ENCODE data around the gene PARP3.
"Not testable (repeated sequence)": the region's sequence is repeated elsewhere in the genome, so short reads cannot be mapped to it uniquely, and the experiment has no call there.

Gene PARP3

DNA sequence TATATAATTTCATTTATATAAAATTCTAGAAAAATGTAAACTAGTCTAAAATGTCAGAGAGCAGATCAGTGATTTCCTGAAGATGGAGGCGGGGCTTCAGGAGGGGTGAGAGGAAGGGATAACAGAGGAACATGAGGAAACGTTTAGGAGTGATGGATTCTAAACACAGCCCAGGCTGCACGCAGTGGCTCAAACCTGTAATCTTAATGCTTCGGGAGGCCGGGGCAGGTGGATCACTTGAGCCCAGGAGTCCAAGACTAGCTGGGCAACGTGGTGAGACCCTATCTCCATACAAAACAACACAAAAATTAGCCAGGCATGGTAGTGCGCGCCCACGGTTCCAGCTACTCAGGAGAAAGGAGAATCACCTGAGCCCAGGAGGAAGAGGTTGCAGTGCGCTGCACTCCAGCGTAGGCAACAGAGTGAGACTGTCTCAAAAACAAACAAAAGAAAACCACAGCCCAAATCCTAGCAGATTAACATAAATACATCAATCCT is 21.0 kb upstream of the PARP3 start:
- TF ChIP-seq EZH2 (IDR thresholded peaks at IDR 0.05; ENCODE audit: borderline replicate concordance, low read depth, low read length, severe bottlenecking): no peak
- TF ChIP-seq, protein P1, sequence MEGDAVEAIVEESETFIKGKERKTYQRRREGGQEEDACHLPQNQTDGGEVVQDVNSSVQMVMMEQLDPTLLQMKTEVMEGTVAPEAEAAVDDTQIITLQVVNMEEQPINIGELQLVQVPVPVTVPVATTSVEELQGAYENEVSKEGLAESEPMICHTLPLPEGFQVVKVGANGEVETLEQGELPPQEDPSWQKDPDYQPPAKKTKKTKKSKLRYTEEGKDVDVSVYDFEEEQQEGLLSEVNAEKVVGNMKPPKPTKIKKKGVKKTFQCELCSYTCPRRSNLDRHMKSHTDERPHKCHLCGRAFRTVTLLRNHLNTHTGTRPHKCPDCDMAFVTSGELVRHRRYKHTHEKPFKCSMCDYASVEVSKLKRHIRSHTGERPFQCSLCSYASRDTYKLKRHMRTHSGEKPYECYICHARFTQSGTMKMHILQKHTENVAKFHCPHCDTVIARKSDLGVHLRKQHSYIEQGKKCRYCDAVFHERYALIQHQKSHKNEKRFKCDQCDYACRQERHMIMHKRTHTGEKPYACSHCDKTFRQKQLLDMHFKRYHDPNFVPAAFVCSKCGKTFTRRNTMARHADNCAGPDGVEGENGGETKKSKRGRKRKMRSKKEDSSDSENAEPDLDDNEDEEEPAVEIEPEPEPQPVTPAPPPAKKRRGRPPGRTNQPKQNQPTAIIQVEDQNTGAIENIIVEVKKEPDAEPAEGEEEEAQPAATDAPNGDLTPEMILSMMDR (IDR thresholded peaks at IDR 0.05; ENCODE audit: borderline replicate concordance, extremely low read depth, low read length, poor library complexity, severe bottlenecking): no peak
- Histone ChIP-seq H3K27me3 (ENCODE audit: insufficient read depth, low read length, poor library complexity) (no peaks in the 10 kb centered on the region), H3K36me3 (ENCODE audit: insufficient read depth, low read length) (no peaks in the 10 kb centered on the region), H2AFZ (ENCODE audit: low read depth, low read length) (no peak overlapping the region), H3K9me3 (ENCODE audit: insufficient read depth, low read length, severe bottlenecking) (no peaks in the 10 kb centered on the region), H3K4me1 (ENCODE audit: insufficient read depth, low read length) (no peaks in the 10 kb centered on the region), H3K4me2 (ENCODE audit: insufficient read depth, low read length) (no peak overlapping the region), H3K9ac (ENCODE audit: low read depth, low read length) (no peak overlapping the region), H4K20me1 (ENCODE audit: insufficient read depth, low read length) (no peaks in the 10 kb centered on the region), H3K79me2 (ENCODE audit: insufficient read depth, low read length) (no peaks in the 10 kb centered on the region), H3K4me3 (ENCODE audit: low read depth in 1 of 2, low read length in 2 of 2) (no peak overlapping the region), H3K27ac (ENCODE audit: low read length) (no peak overlapping the region)
- no peak for DNase-seq
- no peak for ATAC-seq (ENCODE audit: insufficient read depth, low read depth)

DNA sequence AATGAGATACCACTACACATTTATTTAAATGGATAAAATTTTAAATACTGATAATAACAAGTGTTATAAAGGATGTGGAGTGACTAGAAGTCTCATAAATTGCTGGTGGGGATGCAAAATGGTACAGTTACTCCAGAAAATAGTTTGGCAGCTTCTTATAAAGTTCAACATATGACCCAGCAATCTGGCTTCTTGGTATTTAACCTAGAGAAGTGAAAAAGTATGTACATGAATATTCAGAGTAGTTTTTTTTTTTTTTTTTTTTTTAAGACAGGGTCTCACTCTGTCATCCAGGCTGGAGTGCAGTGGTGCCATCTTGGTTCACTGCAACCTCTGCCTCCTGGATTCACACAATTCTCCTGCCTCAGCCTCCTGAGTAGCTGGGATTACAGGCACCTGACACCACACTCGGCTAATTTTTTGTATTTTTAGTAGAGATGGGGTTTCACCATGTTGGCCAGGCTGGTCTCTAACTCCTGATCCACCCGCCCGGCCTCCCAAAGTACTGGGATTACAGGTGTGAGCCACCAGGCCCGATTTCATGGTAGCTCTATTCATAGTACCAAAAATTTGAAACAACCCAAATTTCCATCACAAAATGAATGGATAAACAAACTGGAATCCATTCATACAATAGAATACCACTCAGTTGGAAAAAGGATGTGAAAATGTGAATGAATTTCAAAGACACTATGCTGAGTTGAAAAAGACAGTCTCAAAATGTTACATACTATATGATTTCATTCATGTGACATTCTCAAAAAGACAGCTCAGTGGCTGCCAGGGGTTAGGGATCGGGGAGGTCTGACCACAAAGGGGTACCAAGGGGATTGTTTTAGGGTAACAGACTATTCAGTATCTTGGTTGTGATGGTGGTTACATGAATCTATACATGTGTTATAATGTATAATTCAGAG is 14.8 kb upstream of the PARP3 start:
- Histone ChIP-seq H4K20me1 (ENCODE audit: insufficient read depth, low read length) (peaks cover 4% of the 10 kb centered on the region; the same call in 1 of the 2 replicates), H3K9me3 (ENCODE audit: insufficient read depth, low read length, severe bottlenecking) (no peaks in the 10 kb centered on the region), H2AFZ (ENCODE audit: low read depth, low read length) (no peak overlapping the region), H3K4me2 (ENCODE audit: insufficient read depth, low read length) (no peak overlapping the region), H3K4me3 (ENCODE audit: low read depth in 1 of 2, low read length in 2 of 2) (no peak overlapping the region), H3K27me3 (ENCODE audit: insufficient read depth, low read length, poor library complexity) (no peaks in the 10 kb centered on the region), H3K36me3 (ENCODE audit: insufficient read depth, low read length) (no peaks in the 10 kb centered on the region), H3K27ac (ENCODE audit: low read length) (no peak overlapping the region), H3K79me2 (ENCODE audit: insufficient read depth, low read length) (no peaks in the 10 kb centered on the region), H3K4me1 (ENCODE audit: insufficient read depth, low read length) (no peaks in the 10 kb centered on the region), H3K9ac (ENCODE audit: low read depth, low read length) (no peak overlapping the region)
- ATAC-seq (ENCODE audit: insufficient read depth, low read depth) (no peak), DNase-seq (no peak)
- TF ChIP-seq, protein P1 (IDR thresholded peaks at IDR 0.05; ENCODE audit: borderline replicate concordance, extremely low read depth, low read length, poor library complexity, severe bottlenecking): no peak
- TF ChIP-seq EZH2 (IDR thresholded peaks at IDR 0.05; ENCODE audit: borderline replicate concordance, low read depth, low read length, severe bottlenecking): no peak

DNA sequence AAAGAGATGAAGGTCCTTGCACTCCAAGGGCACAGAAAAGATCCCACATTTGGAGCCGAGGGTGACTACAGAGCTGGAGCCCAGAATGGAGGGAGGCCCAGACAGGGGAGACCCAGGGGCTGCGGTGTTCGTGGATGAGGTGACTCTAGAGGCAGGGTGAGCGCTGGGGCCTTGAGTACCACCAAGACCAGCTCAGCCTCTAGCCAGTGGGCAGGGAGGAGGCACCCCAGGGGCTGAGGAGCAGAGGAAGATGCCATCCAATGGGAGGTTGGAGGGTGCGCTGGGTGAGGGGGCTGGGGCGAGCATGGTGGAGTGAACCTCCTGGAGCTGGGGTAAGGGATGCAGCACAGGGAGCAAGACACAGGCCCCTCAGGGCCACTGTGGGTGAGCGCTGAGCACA is 13.7 kb upstream of the PARP3 start:
- Histone ChIP-seq H3K27ac (ENCODE audit: low read length) (no peak overlapping the region), H3K9ac (ENCODE audit: low read depth, low read length) (no peak overlapping the region), H3K4me3 (ENCODE audit: low read depth in 1 of 2, low read length in 2 of 2) (no peak overlapping the region), H3K36me3 (ENCODE audit: insufficient read depth, low read length) (peaks cover 6% of the 10 kb centered on the region), H3K27me3 (ENCODE audit: insufficient read depth, low read length, poor library complexity) (no peaks in the 10 kb centered on the region), H2AFZ (ENCODE audit: low read depth, low read length) (no peak overlapping the region), H3K4me1 (ENCODE audit: insufficient read depth, low read length) (no peaks in the 10 kb centered on the region), H3K9me3 (ENCODE audit: insufficient read depth, low read length, severe bottlenecking) (no peaks in the 10 kb centered on the region), H3K4me2 (ENCODE audit: insufficient read depth, low read length) (no peak overlapping the region), H3K79me2 (ENCODE audit: insufficient read depth, low read length) (no peaks in the 10 kb centered on the region), H4K20me1 (ENCODE audit: insufficient read depth, low read length) (peaks cover 9% of the 10 kb centered on the region; the same call in 1 of the 2 replicates)
- no peak for DNase-seq
- no peak for TF ChIP-seq EZH2 (IDR thresholded peaks at IDR 0.05; ENCODE audit: borderline replicate concordance, low read depth, low read length, severe bottlenecking)
- TF ChIP-seq, protein P1 (IDR thresholded peaks at IDR 0.05; ENCODE audit: borderline replicate concordance, extremely low read depth, low read length, poor library complexity, severe bottlenecking): no peak
- ATAC-seq (ENCODE audit: insufficient read depth, low read depth): no peak

DNA sequence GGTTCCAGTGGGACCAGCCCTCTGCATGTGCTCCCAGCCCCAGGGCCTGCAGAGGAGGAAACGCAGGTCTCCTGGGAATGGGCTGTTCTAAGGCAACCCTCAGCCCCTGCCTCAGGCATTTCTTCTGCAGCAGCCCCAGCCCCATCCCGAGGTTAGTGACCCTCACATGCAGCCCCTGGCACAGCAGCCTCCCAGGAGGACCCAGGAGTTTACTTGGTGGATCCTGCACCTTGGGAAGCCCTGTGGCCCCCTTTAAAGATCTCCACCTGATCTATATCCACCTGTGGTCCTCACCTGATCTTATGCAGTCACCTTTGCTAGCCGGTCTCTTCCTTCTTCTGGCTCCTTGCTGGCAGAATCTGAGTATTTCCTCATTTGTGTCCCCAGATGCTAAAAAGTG is 13.2 kb upstream of the PARP3 start:
- H4K20me1 ChIP-seq (ENCODE audit: insufficient read depth, low read length): peaks cover 15% of the 10 kb centered on the region
- not testable (repeated sequence) for DNase-seq; H3K9me3 ChIP-seq (ENCODE audit: insufficient read depth, low read length, severe bottlenecking); H3K27ac ChIP-seq (ENCODE audit: low read length); H3K79me2 ChIP-seq (ENCODE audit: insufficient read depth, low read length); H3K4me2 ChIP-seq (ENCODE audit: insufficient read depth, low read length); ATAC-seq (ENCODE audit: insufficient read depth, low read depth); H2AFZ ChIP-seq (ENCODE audit: low read depth, low read length); H3K9ac ChIP-seq (ENCODE audit: low read depth, low read length); H3K4me3 ChIP-seq (ENCODE audit: low read depth in 1 of 2, low read length in 2 of 2); H3K4me1 ChIP-seq (ENCODE audit: insufficient read depth, low read length); H3K27me3 ChIP-seq (ENCODE audit: insufficient read depth, low read length, poor library complexity)
- peaks cover 11% of the 10 kb centered on the region for H3K36me3 ChIP-seq (ENCODE audit: insufficient read depth, low read length)
